Gastrocnemius medialis (tissue), 4 donors: ENCODE data around the gene KCNJ3. TPM values are rescaled to one million over a fixed set of nuclear protein-coding genes. Genes with fewer than 3 reads are reported as not detected.

Source experiments
- ATAC-seq, 2 donors: fragments of 150-250 bp; one replicate each; pipeline ENCODE4 v1.9.1; 2016
- DNase-seq, 2 donors: peaks; one replicate each; pipeline ENCODE4 v3.0.0-alpha.2; 2019
- H3K27ac ChIP-seq, 4 donors: fragments of 200-600 bp; sonication (generic); 1 replicate in 1 of 4; 2 replicates in 3 of 4; pipeline ENCODE4 v1.5.1; 2016 to 2018; ENCODE audit warnings: mild to moderate bottlenecking in 2 of 4, moderate library complexity in 1 of 4
- H3K27me3 ChIP-seq, 3 donors: fragments of 200-600 bp; sonication (generic) in 2 of 3; 1 replicate in 1 of 3; 2 replicates in 2 of 3; pipeline versions ENCODE4 v1.5.1 to v1.6.0; 2016 to 2019; ENCODE audit warnings: mild to moderate bottlenecking in 1 of 3, moderate library complexity in 1 of 3
- H3K36me3 ChIP-seq, 2 donors: fragments of 200-600 bp; sonication (generic) in 1 of 2; one replicate each; pipeline ENCODE4 v1.5.1; 2017 to 2018
- H3K4me1 ChIP-seq, 2 donors: fragments of 200-600 bp; sonication (generic) in 1 of 2; one replicate each; pipeline ENCODE4 v1.5.1; 2016 to 2017; ENCODE audit warnings: mild to moderate bottlenecking in 2 of 2
- H3K4me3 ChIP-seq, 4 donors: fragments of 200-600 bp; sonication (generic) in 3 of 4; 1 replicate in 1 of 4; 2 replicates in 3 of 4; pipeline ENCODE4 v1.5.1; 2016 to 2019; ENCODE audit warnings: mild to moderate bottlenecking in 2 of 4
- H3K9me3 ChIP-seq, 3 donors: fragments of 200-600 bp; sonication (generic) in 2 of 3; 1 replicate in 1 of 3; 2 replicates in 2 of 3; pipeline ENCODE4 v1.5.1; 2016 to 2019
- POLR2A ChIP-seq, 2 donors: fragments of 450-650 bp; IDR thresholded peaks; one replicate each; pipeline ENCODE4 v1.6.1; 2017; ENCODE audit warnings: antibody characterized with exemption in 2 of 2, mild to moderate bottlenecking in 2 of 2, moderate library complexity in 2 of 2
- in situ Hi-C, 4 donors: fragments of 200-750 bp; cut with MboI; loops; one replicate each; pipeline versions ENCODE4 v1.15.0 to v1.8.0; 2017; ENCODE audit warnings: low sequenced_read_pairs in 4 of 4
- intact Hi-C: fragments of 100-400 bp; cut with DNase I; formaldehyde crosslinking; loops from one replicate; pipeline ENCODE4 v1.15.1; 2023; ENCODE audit warnings: low total_unique reads
- total RNA-seq, 4 donors: library from RNA; depleted of rRNA; stranded (reverse); fragments of >200 nt; gene quantifications; one replicate each; pipeline versions ENCODE4 v1.1.0 to v1.2.3, GENCODE V29; 2016
- TF ChIP-seq, protein P1 (sequence below), 5 experiments: fragments of 450-650 bp in 3 of 5; fragments of 200-600 bp in 2 of 5; sonication (generic) in 2 of 5; IDR thresholded peaks in 4 of 5; conservative IDR thresholded peaks in 1 of 5; 1 replicate in 4 of 5; 2 replicates in 1 of 5; pipeline ENCODE4 v1.5.1; 2016 to 2019; ENCODE audit warnings: antibody characterized with exemption in 5 of 5, mild to moderate bottlenecking in 3 of 5, moderate library complexity in 3 of 5

Gene KCNJ3
- total RNA-seq, 4 donors from 2014 or later = 0.09 TPM; not detected in 3

DNA sequence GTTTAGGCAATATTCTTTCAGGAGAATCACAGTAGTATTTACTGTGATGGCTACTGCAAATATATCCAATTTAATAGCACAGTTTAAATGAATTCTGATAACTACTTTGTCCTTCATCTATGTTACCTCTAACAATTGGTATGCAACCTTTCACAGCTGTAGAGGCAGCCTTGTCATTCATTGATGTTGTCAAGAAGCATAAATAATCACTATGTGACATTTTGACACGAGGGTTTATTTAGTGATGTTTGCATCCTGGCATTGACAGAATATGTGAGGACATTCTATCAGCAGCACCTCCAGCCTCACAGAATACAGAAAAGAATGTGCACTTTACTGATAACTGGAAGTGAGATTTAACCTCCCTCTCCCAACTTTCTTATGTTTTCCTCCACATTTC lies 9.3 kb upstream of the KCNJ3 start:
- H3K27ac ChIP-seq = no peak overlapping the region
- no peak overlapping the region for H3K4me3 ChIP-seq
- intact Hi-C loops (no loop called here), in situ Hi-C loops (no loop called here)
- H3K9me3 ChIP-seq = no peaks in the 10 kb centered on the region
- no peaks in the 10 kb centered on the region for H3K36me3 ChIP-seq
- ATAC-seq = no peak
- no peaks in the 10 kb centered on the region for H3K27me3 ChIP-seq
- DNase-seq = no peak
- TF ChIP-seq, protein P1, sequence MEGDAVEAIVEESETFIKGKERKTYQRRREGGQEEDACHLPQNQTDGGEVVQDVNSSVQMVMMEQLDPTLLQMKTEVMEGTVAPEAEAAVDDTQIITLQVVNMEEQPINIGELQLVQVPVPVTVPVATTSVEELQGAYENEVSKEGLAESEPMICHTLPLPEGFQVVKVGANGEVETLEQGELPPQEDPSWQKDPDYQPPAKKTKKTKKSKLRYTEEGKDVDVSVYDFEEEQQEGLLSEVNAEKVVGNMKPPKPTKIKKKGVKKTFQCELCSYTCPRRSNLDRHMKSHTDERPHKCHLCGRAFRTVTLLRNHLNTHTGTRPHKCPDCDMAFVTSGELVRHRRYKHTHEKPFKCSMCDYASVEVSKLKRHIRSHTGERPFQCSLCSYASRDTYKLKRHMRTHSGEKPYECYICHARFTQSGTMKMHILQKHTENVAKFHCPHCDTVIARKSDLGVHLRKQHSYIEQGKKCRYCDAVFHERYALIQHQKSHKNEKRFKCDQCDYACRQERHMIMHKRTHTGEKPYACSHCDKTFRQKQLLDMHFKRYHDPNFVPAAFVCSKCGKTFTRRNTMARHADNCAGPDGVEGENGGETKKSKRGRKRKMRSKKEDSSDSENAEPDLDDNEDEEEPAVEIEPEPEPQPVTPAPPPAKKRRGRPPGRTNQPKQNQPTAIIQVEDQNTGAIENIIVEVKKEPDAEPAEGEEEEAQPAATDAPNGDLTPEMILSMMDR (IDR thresholded peaks at IDR 0.05 in 4 of 5, conservative IDR thresholded peaks at IDR 0.05 in 1 of 5) = no peak
- no peak for TF ChIP-seq POLR2A (IDR thresholded peaks at IDR 0.05)
- no peaks in the 10 kb centered on the region for H3K4me1 ChIP-seq

DNA sequence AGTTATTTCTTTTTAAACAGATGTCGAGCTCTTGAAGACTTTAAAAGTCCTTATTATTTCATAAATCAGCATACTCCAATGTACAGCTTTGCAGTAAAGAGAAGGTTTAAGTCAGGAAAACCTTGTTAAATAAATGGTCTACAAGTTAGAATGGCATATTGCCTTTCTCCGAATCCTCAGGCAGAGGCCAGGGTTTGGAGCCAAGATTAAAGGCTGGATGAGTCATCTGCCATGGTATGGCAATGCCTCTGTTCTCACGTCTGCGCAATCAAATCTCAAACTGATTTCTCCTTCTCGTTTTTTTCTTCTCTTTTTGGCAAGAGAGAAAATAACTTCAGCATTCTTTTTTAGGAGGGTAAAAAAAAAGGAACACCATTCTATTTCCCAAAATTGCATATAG lies 5.6 kb upstream of the KCNJ3 start:
- intact Hi-C loops (no loop called here), in situ Hi-C loops (no loop called here)
- H3K4me3 ChIP-seq = no peak overlapping the region
- H3K36me3 ChIP-seq = no peaks in the 10 kb centered on the region
- DNase-seq = no peak
- H3K27me3 ChIP-seq = peaks cover 7 to 9% (median 8%) of the 10 kb centered on the region in 3 donors
- H3K9me3 ChIP-seq = no peaks in the 10 kb centered on the region
- no peak for TF ChIP-seq POLR2A (IDR thresholded peaks at IDR 0.05)
- TF ChIP-seq, protein P1 (IDR thresholded peaks at IDR 0.05 in 4 of 5, conservative IDR thresholded peaks at IDR 0.05 in 1 of 5) = no peak
- H3K27ac ChIP-seq = no peak overlapping the region
- H3K4me1 ChIP-seq = no peaks in the 10 kb centered on the region
- no peak for ATAC-seq

DNA sequence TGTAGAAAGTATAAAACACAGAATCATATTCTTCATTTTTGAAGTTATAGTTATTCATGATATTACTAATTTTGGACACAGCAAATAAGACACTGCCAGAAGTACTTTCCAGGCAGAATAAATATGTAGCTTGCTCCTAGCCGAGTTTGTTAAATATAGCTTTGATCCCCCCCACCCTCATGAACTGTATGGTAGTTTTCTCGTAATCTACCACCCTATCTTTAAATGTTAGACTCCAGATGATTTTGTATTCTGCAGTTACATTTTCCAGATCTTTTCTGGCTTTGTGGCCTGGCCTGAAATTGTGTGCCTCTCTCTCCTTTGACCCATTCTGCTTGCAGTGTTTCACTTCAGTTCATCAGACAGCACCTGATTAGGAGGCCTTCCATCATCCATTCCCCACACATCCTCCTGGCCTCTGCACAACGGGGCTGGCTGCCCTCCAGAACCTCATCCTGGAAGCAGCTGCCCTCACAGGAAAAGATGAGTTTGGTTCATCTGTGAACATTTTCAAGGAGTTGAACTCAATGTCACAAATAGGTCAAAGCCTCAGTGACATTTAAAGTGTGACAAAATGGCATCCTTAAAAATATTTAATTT lies 4.7 kb upstream of the KCNJ3 start:
- H3K36me3 ChIP-seq = no peaks in the 10 kb centered on the region
- TF ChIP-seq, protein P1 (IDR thresholded peaks at IDR 0.05 in 4 of 5, conservative IDR thresholded peaks at IDR 0.05 in 1 of 5) = no peak
- TF ChIP-seq POLR2A (IDR thresholded peaks at IDR 0.05) = no peak
- no peaks in the 10 kb centered on the region for H3K4me1 ChIP-seq
- peaks cover 8 to 18% (median 10%) of the 10 kb centered on the region in 3 donors for H3K27me3 ChIP-seq
- in situ Hi-C loops (no loop called here), intact Hi-C loops (no loop called here)
- no peak for ATAC-seq
- H3K9me3 ChIP-seq = no peaks in the 10 kb centered on the region
- no peak overlapping the region for H3K27ac ChIP-seq
- DNase-seq = no peak
- no peak overlapping the region for H3K4me3 ChIP-seq

DNA sequence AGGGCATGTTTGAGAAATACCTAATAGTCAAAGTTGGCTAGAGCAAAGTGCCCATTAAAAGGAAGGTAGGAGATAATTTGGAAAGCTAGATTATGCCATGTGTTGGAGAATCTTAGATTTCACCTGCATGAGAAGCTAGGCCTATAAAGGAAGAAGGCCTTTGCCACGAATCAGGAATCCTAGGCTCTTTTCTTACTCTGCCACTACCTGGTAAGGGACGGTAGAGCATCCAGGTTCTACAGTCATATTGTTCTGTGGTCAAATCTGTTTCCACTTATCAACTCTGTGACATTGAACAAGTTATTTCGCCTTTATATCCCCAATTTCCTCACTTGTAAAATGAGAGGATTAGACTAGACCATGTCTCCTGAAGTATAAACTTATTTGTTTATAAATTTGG lies 3.6 kb upstream of the KCNJ3 start:
- no peak for TF ChIP-seq POLR2A (IDR thresholded peaks at IDR 0.05)
- TF ChIP-seq, protein P1 (IDR thresholded peaks at IDR 0.05 in 4 of 5, conservative IDR thresholded peaks at IDR 0.05 in 1 of 5) = no peak
- no peaks in the 10 kb centered on the region for H3K9me3 ChIP-seq
- H3K4me3 ChIP-seq = no peak overlapping the region
- intact Hi-C loops (no loop called here), in situ Hi-C loops (no loop called here)
- no peaks in the 10 kb centered on the region for H3K36me3 ChIP-seq
- no peak overlapping the region for H3K27ac ChIP-seq
- DNase-seq = no peak
- H3K4me1 ChIP-seq = no peaks in the 10 kb centered on the region
- no peak for ATAC-seq
- peaks cover 17 to 25% (median 17%) of the 10 kb centered on the region in 3 donors for H3K27me3 ChIP-seq

DNA sequence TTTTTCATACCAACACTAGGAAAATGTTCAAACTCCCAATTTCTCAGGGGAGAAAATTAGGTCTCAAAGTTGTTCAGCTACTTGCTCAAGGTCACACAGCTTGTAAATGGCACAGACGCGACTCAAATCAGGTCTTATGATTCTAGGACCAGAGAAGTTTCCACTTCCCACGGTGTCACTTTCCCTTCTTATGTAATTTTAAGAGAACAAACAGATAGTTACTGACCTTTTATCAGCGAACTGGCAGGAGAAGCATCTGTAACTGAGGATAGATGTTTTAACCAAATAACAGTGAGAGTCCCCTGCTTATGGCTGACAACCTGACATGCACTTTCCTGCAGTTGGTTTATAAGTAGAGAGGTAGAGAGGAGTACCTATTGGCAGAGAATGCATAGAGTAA lies 2.1 kb upstream of the KCNJ3 start:
- no peak overlapping the region for H3K4me3 ChIP-seq
- no peaks in the 10 kb centered on the region for H3K9me3 ChIP-seq
- intact Hi-C loops (no loop called here), in situ Hi-C loops (no loop called here)
- TF ChIP-seq, protein P1 (IDR thresholded peaks at IDR 0.05 in 4 of 5, conservative IDR thresholded peaks at IDR 0.05 in 1 of 5) = no peak
- TF ChIP-seq POLR2A (IDR thresholded peaks at IDR 0.05) = no peak
- ATAC-seq (no peak), DNase-seq (no peak)
- no peak overlapping the region for H3K27ac ChIP-seq
- H3K4me1 ChIP-seq = no peaks in the 10 kb centered on the region
- no peaks in the 10 kb centered on the region for H3K36me3 ChIP-seq
- H3K27me3 ChIP-seq = peaks cover 17 to 25% (median 18%) of the 10 kb centered on the region in 3 donors
